Stimulated activated CD4-positive, alpha-beta T cell treated with anti-CD3 and anti-CD28 coated beads, Interleukin-2, amount 100 ng/mL, for 24 hours (primary cell): ENCODE measurements around the gene CT45A6.
"Not testable (repeated sequence)": the region's sequence is repeated elsewhere in the genome, so short reads cannot be mapped to it uniquely, and the experiment has no call there.

ENCODE experiments used
- DNase-seq, 2 donors: peaks; one replicate each; pipeline ENCODE4 v3.0.0-alpha.2; 2020

Gene CT45A6, protein sequence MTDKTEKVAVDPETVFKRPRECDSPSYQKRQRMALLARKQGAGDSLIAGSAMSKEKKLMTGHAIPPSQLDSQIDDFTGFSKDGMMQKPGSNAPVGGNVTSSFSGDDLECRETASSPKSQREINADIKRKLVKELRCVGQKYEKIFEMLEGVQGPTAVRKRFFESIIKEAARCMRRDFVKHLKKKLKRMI

GRCh38 chrX:135802687-135803086 lies at the start of gene CT45A6:
TSS of gene CT45A6 (minus strand) at chrX:135802787. CDS start at chrX:135798993, 3,794 bp downstream.
- not testable (repeated sequence) for DNase-seq

DNA sequence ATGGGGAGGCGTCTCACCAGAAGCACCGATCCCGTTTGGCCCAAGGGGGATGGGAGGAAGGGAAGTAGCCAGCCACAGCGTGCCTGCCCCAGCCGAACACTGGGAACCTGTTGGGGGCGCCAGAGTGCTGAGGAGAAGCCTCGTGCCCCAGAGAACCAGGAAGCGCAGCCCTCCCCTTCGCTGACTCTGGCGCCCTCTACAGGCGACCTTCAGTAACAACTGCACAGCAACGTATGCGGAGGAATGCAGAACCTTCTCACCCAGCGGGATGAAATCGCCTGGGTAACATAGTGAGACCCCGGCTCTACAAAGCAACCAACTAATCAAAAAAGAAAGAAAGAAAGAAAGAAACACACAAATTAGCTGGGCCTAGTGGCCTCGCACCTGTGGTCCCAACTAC lies 34.6 kb upstream of the CT45A6 start, which contains the start of gene CT45A7:
CT45A7 (minus strand) TSS at position 101 of the 400 bp plus-strand sequence. CDS start 3,747 bp downstream, outside the sequence.
- DNase-seq, result not testable (repeated sequence)

GRCh38 chrX:135819912-135820311 lies 17.3 kb upstream of the CT45A6 start, which contains the start of gene CT45A2:
TSS of gene CT45A2 (minus strand) at chrX:135820012. CDS start at chrX:135816265, 3,747 bp downstream.
- not testable (repeated sequence) for DNase-seq

DNA sequence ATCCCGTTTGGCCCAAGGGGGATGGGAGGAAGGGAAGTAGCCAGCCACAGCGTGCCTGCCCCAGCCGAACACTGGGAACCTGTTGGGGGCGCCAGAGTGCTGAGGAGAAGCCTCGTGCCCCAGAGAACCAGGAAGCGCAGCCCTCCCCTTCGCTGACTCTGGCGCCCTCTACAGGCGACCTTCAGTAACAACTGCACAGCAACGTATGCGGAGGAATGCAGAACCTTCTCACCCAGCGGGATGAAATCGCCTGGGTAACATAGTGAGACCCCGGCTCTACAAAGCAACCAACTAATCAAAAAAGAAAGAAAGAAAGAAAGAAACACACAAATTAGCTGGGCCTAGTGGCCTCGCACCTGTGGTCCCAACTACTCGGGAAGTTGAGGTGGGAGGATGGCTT lies 17.2 kb downstream of the CT45A6 start, which contains the start of gene CT45A5:
CT45A5 (minus strand) TSS at position 101 of the 400 bp plus-strand sequence. CDS start 3,774 bp downstream, outside the sequence.
- not testable (repeated sequence) for DNase-seq

DNA sequence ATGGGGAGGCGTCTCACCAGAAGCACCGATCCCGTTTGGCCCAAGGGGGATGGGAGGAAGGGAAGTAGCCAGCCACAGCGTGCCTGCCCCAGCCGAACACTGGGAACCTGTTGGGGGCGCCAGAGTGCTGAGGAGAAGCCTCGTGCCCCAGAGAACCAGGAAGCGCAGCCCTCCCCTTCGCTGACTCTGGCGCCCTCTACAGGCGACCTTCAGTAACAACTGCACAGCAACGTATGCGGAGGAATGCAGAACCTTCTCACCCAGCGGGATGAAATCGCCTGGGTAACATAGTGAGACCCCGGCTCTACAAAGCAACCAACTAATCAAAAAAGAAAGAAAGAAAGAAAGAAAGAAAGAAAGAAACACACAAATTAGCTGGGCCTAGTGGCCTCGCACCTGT lies 34.5 kb downstream of the CT45A6 start, which contains the start of gene CT45A3:
CT45A3 (minus strand) TSS at position 101 of the 400 bp plus-strand sequence. CDS start 3,747 bp downstream, outside the sequence.
- DNase-seq, result not testable (repeated sequence)

DNA sequence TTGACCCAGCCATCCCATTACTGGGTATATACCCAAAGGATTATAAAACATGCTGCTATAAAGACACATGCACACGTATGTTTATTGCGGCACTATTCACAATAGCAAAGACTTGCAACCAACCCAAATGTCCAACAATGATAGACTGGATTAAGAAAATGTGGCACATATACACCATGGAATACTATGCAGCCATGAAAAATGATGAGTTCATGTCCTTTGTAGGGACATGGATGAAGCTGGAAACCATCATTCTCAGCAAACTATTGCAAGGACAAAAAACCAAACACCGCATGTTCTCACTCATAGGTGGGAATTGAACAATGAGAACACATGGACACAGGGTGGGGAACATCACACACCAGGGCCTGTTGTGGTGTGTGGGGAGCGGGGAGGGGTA lies 57.8 kb downstream of the CT45A6 start:
- not testable (repeated sequence) for DNase-seq
